Heart left ventricle (tissue), 16 donors: ENCODE measurements around the gene TNFAIP2. TPM values are rescaled to one million over a fixed set of nuclear protein-coding genes. Genes with fewer than 3 reads are reported as not detected.
A peak's percentile ranks its signal among the peaks of the same experiment; 100 is the strongest.

ENCODE experiments used
- ATAC-seq, 4 donors: fragments of 200-7000 bp; cut with Tn5 transposase; one replicate each; pipeline ENCODE4 v1.9.1; 2020 to 2022; ENCODE audit warnings: moderate library complexity in 4 of 4, mild to moderate bottlenecking in 3 of 4, moderate number of reproducible peaks in 1 of 4
- DNase-seq, 5 donors: peaks; one replicate each; pipeline ENCODE4 v3.0.0-alpha.2; 2020
- H3K27ac ChIP-seq, 12 donors: fragments of 200-600 bp; sonication (generic) in 4 of 12; one replicate each; pipeline versions ENCODE4 v1.5.0 to v1.8.0; 2016 to 2022; ENCODE audit warnings: mild to moderate bottlenecking in 2 of 12
- H3K27me3 ChIP-seq, 9 donors: fragments of 200-600 bp; sonication (generic) in 2 of 9; one replicate each; pipeline versions ENCODE4 v1.5.1 to v1.8.0; 2016 to 2022; ENCODE audit warnings: mild to moderate bottlenecking in 3 of 9
- H3K36me3 ChIP-seq, 9 donors: fragments of 200-600 bp; sonication (generic) in 2 of 9; one replicate each; pipeline versions ENCODE4 v1.5.0 to v1.8.0; 2018 to 2022; ENCODE audit warnings: mild to moderate bottlenecking in 2 of 9
- H3K4me1 ChIP-seq, 12 donors: fragments of 200-600 bp; sonication (generic) in 4 of 12; one replicate each; pipeline versions ENCODE4 v1.5.0 to v1.8.0; 2016 to 2022; ENCODE audit warnings: mild to moderate bottlenecking in 3 of 12
- H3K4me3 ChIP-seq, 12 donors: fragments of 200-600 bp; sonication (generic) in 4 of 12; one replicate each; pipeline versions ENCODE4 v1.5.0 to v1.8.0; 2017 to 2022; ENCODE audit warnings: mild to moderate bottlenecking in 9 of 12, moderate library complexity in 4 of 12
- H3K9me3 ChIP-seq, 12 donors: fragments of 200-600 bp; sonication (generic) in 4 of 12; one replicate each; pipeline versions ENCODE4 v1.5.0 to v1.8.0; 2016 to 2022; ENCODE audit warnings: mild to moderate bottlenecking in 1 of 12
- POLR2A ChIP-seq, 2 donors: fragments of 450-650 bp; IDR thresholded peaks; one replicate each; pipeline ENCODE4 v1.6.1; 2017; ENCODE audit warnings: antibody characterized with exemption in 2 of 2, mild to moderate bottlenecking in 2 of 2, moderate library complexity in 2 of 2
- WGBS, 4 donors: extraction: QIAGEN DNeasy Blood & Tissue Kit in 2 of 4; methylation state at CpG; one replicate each; pipeline versions ENCODE4 v1.1.5 to v1.1.7; 2013 to 2018; 5-methylcytosine and 5-hydroxymethylcytosine counted together
- intact Hi-C, 10 donors: fragments of 100-400 bp; cut with DNase I; formaldehyde crosslinking; loops; one replicate each; pipeline versions ENCODE4 v1.11.1 to v1.14.2; 2022
- polyA plus RNA-seq, 2 donors: library from polyadenylated mRNA; stranded (reverse); fragments of 200-250 nt; gene quantifications; one replicate each; pipeline ENCODE4 v1.2.3, GENCODE V29; 2013
- total RNA-seq, 9 donors: library from RNA; depleted of rRNA in 2 of 9; stranded (reverse); fragments of >200 nt in 2 of 9; fragmentation: NEBNext Ultra II Directional in 3 of 9; extraction: Animal tissue kit (Norgen Biotek cat#: 25700) in 3 of 9; gene quantifications; one replicate each; pipeline versions ENCODE4 v1.1.0 to v1.2.4, GENCODE V29; 2016 to 2023
- TF ChIP-seq, protein P1 (sequence below), 12 donors: fragments of 200-600 bp; sonication (generic) in 4 of 12; IDR thresholded peaks; one replicate each; pipeline versions ENCODE4 v1.5.0 to v1.8.0; 2018 to 2022; ENCODE audit warnings: antibody characterized with exemption in 12 of 12, mild to moderate bottlenecking in 5 of 12
- donor health status: ischemic (EF 13 %, LVEDD 7.1; RV severe dilation, severe dysfunction).
- donor health status: healthy with polysubstance abuse.
- donor health status: DM: no; HTN: yes; CAD: no.
- donor health status: DM: no; HTN: no; CAD: no.
- donor health status: ischemic (EF 25% LVEDD 6.9; RV normal size, moderate dysfunction).
- donor health status: ischemic (EF 25% LVEDD 5.7; RV mildly dilated, moderate dysfunction).
- donor health status: healthy.
- donor health status: DM: yes; HTN: yes; CAD: no.
- donor health status: ischemic (EF 35%, LVEDD 5.7; RV mildly dilated, moderate dysfunction).
- donor health status: nonischemic (EF 11% LVEDD 7.7; RV severe dilation, severe dysfunction).
- donor health status: DM: yes; HTN: yes; CAD: no.
- donor health status: PGD.
- donor health status: ischemic (EF 29% LVEDD 5.4; RV normal size, mild dysfunction).
- donor health status: nonischemic (EF 23%, LVEDD 6.1; RV moderate dilation, normal function).

The TNFAIP2 gene
- total and polyA plus RNA-seq, 11 donors: 22.0 to 253 (median 33.5) TPM

DNA sequence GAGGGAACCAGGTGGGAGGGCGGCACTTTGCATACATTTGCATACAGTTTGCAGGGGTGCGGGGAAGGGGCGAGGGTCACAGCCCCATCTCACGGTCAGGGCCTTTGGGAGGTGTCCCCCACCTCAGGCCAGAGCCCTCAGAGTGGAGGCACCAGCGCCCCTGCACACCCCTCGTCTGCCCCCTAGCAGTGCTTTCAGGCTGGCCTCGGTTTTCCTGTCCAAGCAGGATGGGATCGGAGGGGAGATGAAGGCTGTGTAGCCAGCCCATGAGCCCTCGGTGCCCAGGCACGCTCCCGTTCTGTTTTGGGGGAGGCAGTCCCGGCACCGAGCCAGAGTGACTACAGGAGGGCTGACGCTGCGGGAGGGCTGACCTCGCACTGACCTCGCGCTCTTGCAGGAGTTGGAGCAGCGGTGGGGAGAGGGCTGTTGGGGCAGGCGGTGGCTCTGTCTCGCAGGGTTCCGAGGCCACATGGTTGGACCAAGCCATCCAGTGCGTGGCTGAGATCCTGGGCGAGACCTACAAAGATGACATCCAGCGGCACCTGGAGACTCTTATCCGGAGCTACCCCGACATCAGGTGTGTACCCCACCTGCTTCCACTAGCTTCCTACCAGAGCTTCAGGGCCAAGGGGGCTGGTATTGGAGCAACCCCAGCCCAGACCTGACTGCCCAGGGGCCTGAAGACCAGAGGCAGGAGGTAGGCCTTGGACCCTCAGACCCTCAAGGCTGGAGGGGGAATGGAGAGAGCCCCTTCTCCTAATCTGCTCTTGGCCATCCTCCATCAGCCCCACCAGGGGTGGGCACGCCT, 15.1 kb upstream of the TNFAIP2 start:
- intact Hi-C loops: loop anchor here in 7 of 10 donors (5.0 to 10.0 kb wide), 4 partner anchors 34 to 184 kb away; no protein-coding TSS in a partner anchor
- ATAC-seq (no peak), DNase-seq (no peak)
- H3K36me3 ChIP-seq: no peaks in the 10 kb centered on the region
- H3K27ac ChIP-seq: no peak overlapping the region
- H3K4me3 ChIP-seq: no peak overlapping the region
- H3K27me3 ChIP-seq: peaks cover 11 to 23% (median 17%) of the 10 kb centered on the region in 9 donors
- no peaks in the 10 kb centered on the region for H3K9me3 ChIP-seq
- 82 to 89% (median 87%) methylated on average over 14 to 28 of the region's 28 CpGs for WGBS, 4 donors
- no peak for TF ChIP-seq POLR2A (IDR thresholded peaks at IDR 0.05)
- TF ChIP-seq, protein P1, sequence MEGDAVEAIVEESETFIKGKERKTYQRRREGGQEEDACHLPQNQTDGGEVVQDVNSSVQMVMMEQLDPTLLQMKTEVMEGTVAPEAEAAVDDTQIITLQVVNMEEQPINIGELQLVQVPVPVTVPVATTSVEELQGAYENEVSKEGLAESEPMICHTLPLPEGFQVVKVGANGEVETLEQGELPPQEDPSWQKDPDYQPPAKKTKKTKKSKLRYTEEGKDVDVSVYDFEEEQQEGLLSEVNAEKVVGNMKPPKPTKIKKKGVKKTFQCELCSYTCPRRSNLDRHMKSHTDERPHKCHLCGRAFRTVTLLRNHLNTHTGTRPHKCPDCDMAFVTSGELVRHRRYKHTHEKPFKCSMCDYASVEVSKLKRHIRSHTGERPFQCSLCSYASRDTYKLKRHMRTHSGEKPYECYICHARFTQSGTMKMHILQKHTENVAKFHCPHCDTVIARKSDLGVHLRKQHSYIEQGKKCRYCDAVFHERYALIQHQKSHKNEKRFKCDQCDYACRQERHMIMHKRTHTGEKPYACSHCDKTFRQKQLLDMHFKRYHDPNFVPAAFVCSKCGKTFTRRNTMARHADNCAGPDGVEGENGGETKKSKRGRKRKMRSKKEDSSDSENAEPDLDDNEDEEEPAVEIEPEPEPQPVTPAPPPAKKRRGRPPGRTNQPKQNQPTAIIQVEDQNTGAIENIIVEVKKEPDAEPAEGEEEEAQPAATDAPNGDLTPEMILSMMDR (IDR thresholded peaks at IDR 0.05): no peak
- peaks cover 0 to 54% (median 34%) of the 10 kb centered on the region in 12 donors for H3K4me1 ChIP-seq

DNA sequence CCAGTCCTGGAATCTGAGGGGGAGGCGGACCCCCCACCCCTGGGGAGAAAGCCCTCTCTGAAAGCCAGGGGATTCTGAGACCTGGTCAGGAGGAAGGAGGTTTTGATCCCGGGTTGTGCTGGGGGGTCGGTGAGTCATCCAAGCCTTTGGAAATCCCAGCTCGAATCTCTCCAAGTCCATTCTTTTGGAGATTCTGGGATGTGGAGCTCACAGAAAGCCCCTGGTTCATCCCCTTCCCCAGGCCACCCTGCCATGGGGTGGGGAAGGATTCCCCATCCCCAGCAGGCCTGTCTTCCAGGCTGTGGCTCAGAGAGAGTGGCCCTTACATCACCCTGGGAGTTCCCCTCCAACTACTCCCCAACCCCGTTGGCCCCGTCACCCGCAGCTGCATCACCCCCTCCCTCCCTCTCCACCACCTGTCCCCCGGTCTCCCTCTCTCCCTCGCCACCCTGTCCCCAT, 14.5 kb upstream of the TNFAIP2 start:
- no peak overlapping the region for H3K4me3 ChIP-seq
- H3K9me3 ChIP-seq: no peaks in the 10 kb centered on the region
- H3K4me1 ChIP-seq: peaks cover 0 to 52% (median 28%) of the 10 kb centered on the region in 12 donors
- peaks cover 9 to 17% (median 11%) of the 10 kb centered on the region in 9 donors for H3K27me3 ChIP-seq
- TF ChIP-seq POLR2A (IDR thresholded peaks at IDR 0.05): no peak
- TF ChIP-seq, protein P1 (IDR thresholded peaks at IDR 0.05): no peak
- 45 to 69% (median 62%) methylated on average over 8 to 9 of the region's 9 CpGs for WGBS, 4 donors
- DNase-seq (no peak), ATAC-seq (no peak)
- H3K27ac ChIP-seq: no peak overlapping the region
- H3K36me3 ChIP-seq: no peaks in the 10 kb centered on the region
- intact Hi-C loops: loop anchor here in 7 of 10 donors (5.0 to 10.0 kb wide), 4 partner anchors 34 to 184 kb away; no protein-coding TSS in a partner anchor

DNA sequence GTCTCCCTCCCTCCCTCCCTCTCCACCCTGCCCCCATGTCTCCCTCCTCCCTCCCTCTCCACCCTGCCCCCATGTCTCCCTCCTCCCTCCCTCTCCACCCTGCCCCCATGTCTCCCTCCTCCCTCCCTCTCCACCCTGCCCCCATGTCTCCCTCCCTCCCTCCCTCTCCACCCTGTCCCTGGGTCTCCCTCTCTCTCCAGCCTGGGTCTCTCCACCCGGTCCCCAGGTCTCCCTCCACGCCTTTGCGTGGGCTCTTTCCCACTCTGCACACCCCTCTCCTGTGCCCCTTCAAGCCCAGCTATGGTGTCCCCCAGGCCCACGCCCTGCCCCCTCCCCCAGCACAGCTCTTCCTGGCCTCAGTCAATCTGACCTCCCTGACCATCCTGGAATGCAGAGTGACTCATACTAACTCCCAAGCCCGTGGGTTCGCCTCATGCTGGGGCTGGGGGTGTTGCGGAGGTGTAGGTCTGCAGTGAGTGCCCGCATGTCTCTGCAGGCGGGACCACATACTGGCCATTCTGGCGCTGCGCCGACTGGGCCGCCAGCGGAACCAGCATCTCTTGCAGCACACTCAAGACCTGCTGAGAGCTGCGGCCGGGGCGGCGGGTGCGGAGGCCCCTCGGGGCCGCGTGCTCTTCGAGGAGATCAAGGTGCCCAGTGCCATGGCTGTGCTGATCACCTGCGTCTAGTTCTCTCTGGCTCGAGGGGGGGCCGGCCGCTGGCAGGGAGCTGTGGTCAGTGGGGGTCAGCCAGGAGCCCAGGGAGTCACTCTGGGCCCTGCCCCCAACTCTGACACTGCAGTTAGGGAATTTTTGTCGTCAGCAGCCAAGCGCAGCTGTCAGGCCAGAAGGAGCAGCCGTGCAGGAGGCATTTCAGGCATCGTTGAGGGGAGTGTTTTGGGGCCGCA, 13.5 kb upstream of the TNFAIP2 start:
- H3K27me3 ChIP-seq: peaks cover 0 to 7% (median 1%) of the 10 kb centered on the region in 9 donors
- peak in 2 of 5 donors; percentile 57 to 65 for DNase-seq
- H3K4me1 ChIP-seq: peaks cover 0 to 52% (median 22%) of the 10 kb centered on the region in 12 donors
- ATAC-seq: peak in 3 of 4 donors; percentile 16 to 74 (median 55)
- no peaks in the 10 kb centered on the region for H3K36me3 ChIP-seq
- TF ChIP-seq POLR2A (IDR thresholded peaks at IDR 0.05): no peak
- TF ChIP-seq, protein P1 (IDR thresholded peaks at IDR 0.05): no peak
- peak overlapping the region in 1 of 12 donors; percentile 15 for H3K4me3 ChIP-seq
- H3K27ac ChIP-seq: peak overlapping the region in 6 of 12 donors; percentile 11 to 57 (median 39)
- WGBS, 4 donors: 48 to 63% (median 54%) methylated on average over 18 to 32 of the region's 32 CpGs
- no peaks in the 10 kb centered on the region for H3K9me3 ChIP-seq
- intact Hi-C loops: loop anchor here in 7 of 10 donors (5.0 to 10.0 kb wide), 4 partner anchors 33 to 183 kb away; no protein-coding TSS in a partner anchor
